ENCODE measurements around the gene MDP1.

DNA sequence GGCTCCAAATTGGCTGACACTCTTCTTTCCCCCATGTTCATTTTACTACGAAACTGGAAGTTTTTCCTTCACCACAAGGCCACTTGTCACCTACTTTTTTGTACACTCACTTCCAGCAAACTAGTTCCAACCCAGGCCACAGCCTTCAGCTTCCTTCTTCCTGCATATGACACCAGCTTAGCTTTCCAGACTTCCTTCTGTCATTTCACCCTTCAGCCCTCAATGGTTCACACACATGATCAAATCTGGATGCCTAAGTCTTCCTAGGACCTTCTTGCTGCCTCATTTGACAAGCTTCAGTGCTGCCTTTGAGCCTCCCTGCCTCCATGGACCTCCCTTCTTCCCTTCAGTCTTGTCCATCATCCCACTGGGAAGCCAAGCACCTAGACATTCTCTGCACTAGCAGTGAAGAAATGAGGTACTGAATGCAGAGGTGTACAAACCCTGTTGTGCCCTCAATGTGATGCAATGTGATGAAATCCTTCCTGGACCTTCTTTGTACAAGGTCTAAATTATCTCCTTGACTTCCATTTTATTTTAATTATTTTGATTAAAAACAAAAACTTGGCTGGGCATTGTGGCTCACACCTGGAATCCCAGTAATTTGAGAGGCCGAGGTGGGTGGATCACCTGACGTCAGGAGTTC lies 48.3 kb downstream of the MDP1 start:
- no peak for TF ChIP-seq POLR2A (IDR thresholded peaks at IDR 0.05)
- TF ChIP-seq, protein P1, sequence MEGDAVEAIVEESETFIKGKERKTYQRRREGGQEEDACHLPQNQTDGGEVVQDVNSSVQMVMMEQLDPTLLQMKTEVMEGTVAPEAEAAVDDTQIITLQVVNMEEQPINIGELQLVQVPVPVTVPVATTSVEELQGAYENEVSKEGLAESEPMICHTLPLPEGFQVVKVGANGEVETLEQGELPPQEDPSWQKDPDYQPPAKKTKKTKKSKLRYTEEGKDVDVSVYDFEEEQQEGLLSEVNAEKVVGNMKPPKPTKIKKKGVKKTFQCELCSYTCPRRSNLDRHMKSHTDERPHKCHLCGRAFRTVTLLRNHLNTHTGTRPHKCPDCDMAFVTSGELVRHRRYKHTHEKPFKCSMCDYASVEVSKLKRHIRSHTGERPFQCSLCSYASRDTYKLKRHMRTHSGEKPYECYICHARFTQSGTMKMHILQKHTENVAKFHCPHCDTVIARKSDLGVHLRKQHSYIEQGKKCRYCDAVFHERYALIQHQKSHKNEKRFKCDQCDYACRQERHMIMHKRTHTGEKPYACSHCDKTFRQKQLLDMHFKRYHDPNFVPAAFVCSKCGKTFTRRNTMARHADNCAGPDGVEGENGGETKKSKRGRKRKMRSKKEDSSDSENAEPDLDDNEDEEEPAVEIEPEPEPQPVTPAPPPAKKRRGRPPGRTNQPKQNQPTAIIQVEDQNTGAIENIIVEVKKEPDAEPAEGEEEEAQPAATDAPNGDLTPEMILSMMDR (IDR thresholded peaks at IDR 0.05) = no peak

Measured in esophagus squamous epithelium (tissue), 4 donors.